GM12865 (cell line): ENCODE measurements around the gene ELK1.

Experiments
- DNase-seq: peaks from one replicate; pipeline ENCODE4 v3.0.0; 2010; ENCODE audit warnings: low read depth
- H3K4me3 ChIP-seq: 2 replicates; pipeline ENCODE4 v1.5.1; 2011; ENCODE audit warnings: mild to moderate bottlenecking, low read depth, low read length, control low read depth
- TF ChIP-seq, protein P1 (sequence below): IDR thresholded peaks from 2 replicates; pipeline ENCODE4 v1.5.1; 2011; ENCODE audit warnings: low read length, control low read depth, low read depth, inconsistent platforms; ENCODE audit not compliant: insufficient read depth; ENCODE audit errors: missing control alignments

The ELK1 gene

DNA sequence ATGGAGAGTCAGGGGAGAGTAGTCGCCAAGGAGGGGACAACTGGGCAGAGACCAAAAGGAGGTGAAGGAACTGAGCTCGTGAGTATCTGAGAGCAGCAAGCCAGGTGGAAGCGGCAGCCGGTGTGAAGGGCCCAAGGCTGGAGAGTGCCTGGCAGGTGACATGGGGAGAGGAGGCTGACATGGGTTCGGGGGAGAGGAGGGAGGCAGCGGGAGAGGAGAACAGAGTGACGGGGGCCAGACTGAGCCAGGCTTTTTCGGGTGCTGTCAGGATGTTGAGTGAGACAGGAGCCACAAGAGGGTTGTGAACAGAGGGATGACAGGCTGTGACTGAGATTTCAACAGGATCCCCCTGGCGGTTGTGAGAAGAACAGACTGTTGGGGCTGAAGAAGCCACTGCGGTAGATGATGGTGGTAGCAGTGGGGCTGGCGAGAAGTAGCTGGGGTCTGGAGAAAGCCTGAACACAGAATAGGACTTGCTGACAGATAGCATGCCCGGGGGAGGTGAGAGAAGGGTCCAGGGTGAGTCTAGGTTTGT lies 5.7 kb downstream of the ELK1 start:
- no peak for DNase-seq
- no peak overlapping the region for H3K4me3 ChIP-seq
- TF ChIP-seq, protein P1, sequence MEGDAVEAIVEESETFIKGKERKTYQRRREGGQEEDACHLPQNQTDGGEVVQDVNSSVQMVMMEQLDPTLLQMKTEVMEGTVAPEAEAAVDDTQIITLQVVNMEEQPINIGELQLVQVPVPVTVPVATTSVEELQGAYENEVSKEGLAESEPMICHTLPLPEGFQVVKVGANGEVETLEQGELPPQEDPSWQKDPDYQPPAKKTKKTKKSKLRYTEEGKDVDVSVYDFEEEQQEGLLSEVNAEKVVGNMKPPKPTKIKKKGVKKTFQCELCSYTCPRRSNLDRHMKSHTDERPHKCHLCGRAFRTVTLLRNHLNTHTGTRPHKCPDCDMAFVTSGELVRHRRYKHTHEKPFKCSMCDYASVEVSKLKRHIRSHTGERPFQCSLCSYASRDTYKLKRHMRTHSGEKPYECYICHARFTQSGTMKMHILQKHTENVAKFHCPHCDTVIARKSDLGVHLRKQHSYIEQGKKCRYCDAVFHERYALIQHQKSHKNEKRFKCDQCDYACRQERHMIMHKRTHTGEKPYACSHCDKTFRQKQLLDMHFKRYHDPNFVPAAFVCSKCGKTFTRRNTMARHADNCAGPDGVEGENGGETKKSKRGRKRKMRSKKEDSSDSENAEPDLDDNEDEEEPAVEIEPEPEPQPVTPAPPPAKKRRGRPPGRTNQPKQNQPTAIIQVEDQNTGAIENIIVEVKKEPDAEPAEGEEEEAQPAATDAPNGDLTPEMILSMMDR = peak; percentile 27

DNA sequence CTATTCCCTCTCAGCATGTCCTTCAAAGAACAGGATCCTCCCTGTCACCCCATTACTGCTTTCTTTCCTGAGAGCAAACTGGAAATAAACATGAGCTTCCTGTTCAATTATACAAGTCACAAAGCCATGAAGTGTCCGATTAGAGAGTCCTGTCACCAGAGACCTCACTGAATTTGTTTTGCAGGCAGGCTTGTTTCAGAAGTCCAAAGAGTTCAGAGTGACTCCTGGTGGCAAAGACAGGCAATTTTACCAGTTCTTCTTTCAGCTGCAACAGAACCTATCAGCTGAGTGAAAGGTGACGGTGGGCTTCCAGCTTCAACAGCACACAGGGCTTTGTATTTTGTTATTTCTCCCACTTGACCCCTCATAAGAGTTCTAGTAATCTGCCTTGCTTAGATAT lies 6.4 kb downstream of the ELK1 start:
- TF ChIP-seq, protein P1 = peak; percentile 18
- no peak overlapping the region for H3K4me3 ChIP-seq
- DNase-seq = no peak

DNA sequence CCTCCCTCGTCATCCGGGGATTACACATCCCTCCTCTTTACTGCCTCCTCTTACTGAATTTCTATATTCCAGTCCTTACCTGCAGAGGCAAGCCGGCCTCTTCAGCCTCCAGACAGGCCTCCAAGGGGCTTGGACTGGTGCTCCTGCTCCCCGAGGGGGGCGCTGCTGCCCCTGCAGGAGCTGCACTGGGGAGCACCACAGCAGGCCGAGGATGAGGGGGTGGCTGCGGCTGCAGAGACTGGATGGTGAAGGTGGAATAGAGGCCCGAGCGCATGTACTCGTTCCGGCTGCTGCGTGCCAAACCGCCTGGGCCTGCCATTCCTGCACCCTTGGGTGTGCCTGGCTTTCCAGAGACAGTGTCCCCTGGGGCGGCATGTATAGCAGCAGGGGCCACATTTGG lies 11.5 kb downstream of the ELK1 start:
- TF ChIP-seq, protein P1 = no peak
- DNase-seq = no peak
- H3K4me3 ChIP-seq = no peak overlapping the region

DNA sequence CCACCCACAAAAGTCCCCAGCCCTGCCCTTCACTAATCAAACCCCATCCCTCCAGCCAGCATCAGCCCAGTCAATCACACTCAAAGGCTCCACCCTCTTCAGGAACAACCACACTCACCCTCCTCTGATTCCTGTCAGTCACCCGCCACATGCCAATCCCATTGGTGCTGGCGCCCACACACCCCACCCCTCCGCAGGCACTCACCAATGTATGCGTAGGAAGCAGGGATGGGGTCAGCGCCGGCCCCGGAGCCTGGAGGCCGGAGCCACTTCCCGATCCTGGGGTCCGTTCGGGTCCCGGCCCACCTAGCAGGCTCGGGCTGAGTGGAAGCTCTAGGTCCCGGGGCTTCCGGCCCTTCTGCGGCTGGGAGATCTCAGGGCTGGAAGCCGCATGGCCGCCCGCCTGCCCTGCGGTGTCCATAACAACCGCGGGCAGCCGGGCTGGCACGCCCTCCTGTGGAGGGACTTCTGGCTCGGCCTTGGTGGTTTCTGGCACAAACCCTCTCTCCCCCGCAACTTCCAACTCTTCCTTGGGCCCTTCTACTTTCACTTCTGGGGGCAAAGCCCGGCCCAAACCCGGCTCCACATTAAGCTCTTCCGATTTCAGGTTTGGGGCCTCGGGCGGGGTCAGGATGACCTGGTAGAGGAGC lies 12.7 kb downstream of the ELK1 start:
- TF ChIP-seq, protein P1 = no peak
- H3K4me3 ChIP-seq = no peak overlapping the region
- no peak for DNase-seq

DNA sequence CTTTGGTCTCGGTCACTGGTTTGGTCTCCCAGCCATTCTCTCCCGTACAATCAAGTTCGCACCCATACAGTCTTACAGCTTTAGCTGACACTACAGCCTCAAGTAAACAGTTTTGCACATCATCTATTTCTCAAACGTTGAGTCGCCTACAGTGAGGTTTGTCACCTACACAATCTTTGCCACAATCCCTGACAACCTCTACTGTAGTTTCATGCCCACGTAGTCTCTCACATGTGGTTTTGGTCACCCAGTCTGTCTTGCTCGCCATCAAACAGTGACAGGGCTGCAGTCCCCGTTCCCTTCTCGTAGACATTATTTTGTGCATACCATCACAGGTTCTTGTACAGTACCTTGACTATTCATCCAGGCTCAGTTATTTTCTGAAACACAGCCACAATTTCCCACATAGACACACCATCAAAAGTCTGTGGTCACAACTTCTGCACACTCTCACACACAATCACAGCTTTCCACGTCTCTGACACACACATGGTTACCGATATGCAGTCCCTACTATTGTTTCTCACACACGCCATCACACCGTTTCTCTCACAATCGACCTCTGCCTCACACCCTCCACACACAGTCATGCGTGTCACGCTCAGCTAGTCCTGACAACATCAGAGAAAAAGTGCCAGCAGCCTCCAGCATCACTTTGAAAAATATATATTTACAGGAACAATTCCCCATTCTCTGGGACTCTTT lies 15.3 kb downstream of the ELK1 start:
- H3K4me3 ChIP-seq = no peak overlapping the region
- TF ChIP-seq, protein P1 = no peak

DNA sequence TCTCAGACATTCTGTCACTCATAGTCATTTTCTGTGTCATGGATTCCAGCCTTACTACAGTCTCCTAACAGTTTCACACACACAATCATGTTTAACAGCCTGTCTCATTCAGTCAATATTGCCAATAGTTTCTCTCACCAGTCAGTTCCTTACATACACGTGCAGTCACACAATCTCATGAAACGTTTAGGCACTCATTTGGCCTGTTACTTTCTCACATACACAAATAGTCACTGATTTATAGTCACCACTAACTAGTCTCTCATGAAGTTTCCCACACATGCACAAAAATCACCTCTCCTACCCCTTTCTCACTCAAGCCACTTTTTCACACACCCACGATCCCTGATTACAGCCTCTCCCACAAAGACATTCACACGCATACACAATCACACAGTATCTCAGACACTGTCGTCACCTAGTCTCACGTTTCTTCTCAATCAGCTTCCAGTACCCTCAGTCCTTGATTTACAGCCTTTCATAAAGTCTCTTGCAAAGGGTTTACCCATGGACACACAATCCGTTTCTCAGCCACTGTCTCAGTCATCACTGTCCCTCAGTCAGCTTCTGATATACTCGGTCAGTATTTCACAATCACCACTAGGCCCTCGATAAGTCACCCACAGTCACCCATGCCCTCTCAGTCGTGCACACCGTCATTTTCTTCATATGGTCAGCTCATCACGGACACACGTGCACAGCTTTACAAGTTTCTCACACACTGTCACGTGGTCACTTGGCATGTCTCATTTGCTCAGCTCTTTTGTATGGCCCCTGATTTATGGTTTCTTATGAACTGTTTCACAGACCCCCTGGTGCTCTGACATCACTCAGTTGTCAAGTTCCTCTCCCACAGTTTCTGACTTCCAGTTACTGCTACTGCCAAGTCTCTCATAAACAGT lies 16.4 kb downstream of the ELK1 start:
- DNase-seq = peak; percentile 37
- TF ChIP-seq, protein P1 = no peak

More for the DNA sequence above, 15.3 kb downstream of the ELK1 start:
- DNase-seq = no peak

More for the DNA sequence above, 16.4 kb downstream of the ELK1 start:
- no peak overlapping the region for H3K4me3 ChIP-seq
